Fibroblast of skin of back (primary cell): ENCODE measurements around the gene SLC1A3.

Experiments used
- DNase-seq: peaks from one replicate; pipeline ENCODE4 v3.0.0-alpha.2; 2013

SLC1A3 gene

GRCh38 chr5:36600917-36601527 is 5.4 kb upstream of the SLC1A3 start:
- DNase-seq = no peak

GRCh38 chr5:36602704-36603321 is 3.6 kb upstream of the SLC1A3 start:
- no peak for DNase-seq

- peak; percentile 75 for DNase-seq
Measured at GRCh38 chr5:36605241-36605640, 1.2 kb upstream of the SLC1A3 start.

GRCh38 chr5:36606036-36606427 is 374 bp upstream of the SLC1A3 start:
- DNase-seq = no peak

GRCh38 chr5:36607114-36607571 is 737 bp downstream of the SLC1A3 start:
- peak; percentile 55 for DNase-seq

- DNase-seq = peak; percentile 41
Measured at GRCh38 chr5:36607838-36608783, 1.7 kb downstream of the SLC1A3 start.

- DNase-seq = no peak
Measured at GRCh38 chr5:36610621-36611020, 4.2 kb downstream of the SLC1A3 start.

GRCh38 chr5:36611520-36612274 is 5.3 kb downstream of the SLC1A3 start:
- no peak for DNase-seq

GRCh38 chr5:36613241-36613640 is 6.8 kb downstream of the SLC1A3 start:
- DNase-seq = no peak

GRCh38 chr5:36613771-36614656 is 7.6 kb downstream of the SLC1A3 start:
- no peak for DNase-seq

- DNase-seq = no peak
Measured at GRCh38 chr5:36614657-36615308, 8.4 kb downstream of the SLC1A3 start.

- no peak for DNase-seq
Measured at GRCh38 chr5:36619012-36619635, 12.7 kb downstream of the SLC1A3 start.

GRCh38 chr5:36621985-36622384 is 15.6 kb downstream of the SLC1A3 start:
- DNase-seq = no peak

- no peak for DNase-seq
Measured at GRCh38 chr5:36623832-36624231, 17.4 kb downstream of the SLC1A3 start.

GRCh38 chr5:36624277-36624676 is 17.9 kb downstream of the SLC1A3 start:
- no peak for DNase-seq

GRCh38 chr5:36628695-36629094 is 22.3 kb downstream of the SLC1A3 start:
- no peak for DNase-seq

- no peak for DNase-seq
Measured at GRCh38 chr5:36629729-36630128, 23.3 kb downstream of the SLC1A3 start.

- DNase-seq = no peak
Measured at GRCh38 chr5:36630201-36631145, 24.1 kb downstream of the SLC1A3 start.

GRCh38 chr5:36631154-36631553 is 24.7 kb downstream of the SLC1A3 start:
- no peak for DNase-seq
